ENCODE results near the gene GALNT2. TPM values are rescaled to one million over a fixed set of nuclear protein-coding genes. Genes with fewer than 3 reads are reported as not detected.
A peak's percentile ranks its signal among the peaks of the same experiment; 100 is the strongest.

GALNT2 gene
- total RNA-seq, 1 experiment from 2014 or later, result 62.2 TPM

GRCh38 chr1:230218667-230219066, 151.6 kb downstream of the GALNT2 start:
- Histone ChIP-seq H3K4me3 (ENCODE audit: low read depth, low read length) (no peak overlapping the region), H3K27me3 (replicated peaks; ENCODE audit: control insufficient read depth, insufficient read depth, low read length) (no peaks in the 10 kb centered on the region), H3K36me3 (ENCODE audit: control insufficient read depth, insufficient read depth, low read length) (no peaks in the 10 kb centered on the region), H3K9me3 (no peaks in the 10 kb centered on the region), H3K4me1 (peaks cover 16% of the 10 kb centered on the region)
- peaks cover 12% of the 10 kb centered on the region for H3K36me3 Mint-ChIP-seq (ENCODE audit: insufficient read depth, unreplicated experiment)
- TF ChIP-seq, protein P1, sequence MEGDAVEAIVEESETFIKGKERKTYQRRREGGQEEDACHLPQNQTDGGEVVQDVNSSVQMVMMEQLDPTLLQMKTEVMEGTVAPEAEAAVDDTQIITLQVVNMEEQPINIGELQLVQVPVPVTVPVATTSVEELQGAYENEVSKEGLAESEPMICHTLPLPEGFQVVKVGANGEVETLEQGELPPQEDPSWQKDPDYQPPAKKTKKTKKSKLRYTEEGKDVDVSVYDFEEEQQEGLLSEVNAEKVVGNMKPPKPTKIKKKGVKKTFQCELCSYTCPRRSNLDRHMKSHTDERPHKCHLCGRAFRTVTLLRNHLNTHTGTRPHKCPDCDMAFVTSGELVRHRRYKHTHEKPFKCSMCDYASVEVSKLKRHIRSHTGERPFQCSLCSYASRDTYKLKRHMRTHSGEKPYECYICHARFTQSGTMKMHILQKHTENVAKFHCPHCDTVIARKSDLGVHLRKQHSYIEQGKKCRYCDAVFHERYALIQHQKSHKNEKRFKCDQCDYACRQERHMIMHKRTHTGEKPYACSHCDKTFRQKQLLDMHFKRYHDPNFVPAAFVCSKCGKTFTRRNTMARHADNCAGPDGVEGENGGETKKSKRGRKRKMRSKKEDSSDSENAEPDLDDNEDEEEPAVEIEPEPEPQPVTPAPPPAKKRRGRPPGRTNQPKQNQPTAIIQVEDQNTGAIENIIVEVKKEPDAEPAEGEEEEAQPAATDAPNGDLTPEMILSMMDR (IDR thresholded peaks at IDR 0.05; ENCODE audit: insufficient read depth in 1 of 2, low read depth in 1 of 2, low read length in 1 of 2, severe bottlenecking in 1 of 2, unreplicated experiment in 1 of 2), result no peak
- no peak overlapping the region for H3K4me3 Mint-ChIP-seq (ENCODE audit: unreplicated experiment)
- CTCF ChIA-PET, result no interaction called here
- H3K27ac Mint-ChIP-seq (ENCODE audit: unreplicated experiment), result no peak overlapping the region
- H3K27me3 Mint-ChIP-seq (ENCODE audit: insufficient read depth, unreplicated experiment), result no peaks in the 10 kb centered on the region
- no TSS peak for BruUV-seq (replicated peaks)
- no peak for DNase-seq
- POLR2A ChIA-PET, result no interaction called here
- peaks cover 10% of the 10 kb centered on the region for H3K9me3 Mint-ChIP-seq (ENCODE audit: unreplicated experiment)
- H3K4me1 Mint-ChIP-seq (ENCODE audit: low read depth, unreplicated experiment), result peaks cover 15% of the 10 kb centered on the region
- intact Hi-C loops (cut with micrococcal nuclease; ENCODE audit: unreplicated experiment), result loop anchor here (5.0 kb wide), 1 partner anchor 151 kb away; the partner anchor contains the start of gene GALNT2

- H3K4me1 ChIP-seq, result peaks cover 14% of the 10 kb centered on the region
- ChIA-PET CTCF (no interaction called here), POLR2A (no interaction called here)
- H3K9me3 Mint-ChIP-seq (ENCODE audit: unreplicated experiment), result peaks cover 10% of the 10 kb centered on the region
- no peaks in the 10 kb centered on the region for H3K36me3 ChIP-seq (ENCODE audit: control insufficient read depth, insufficient read depth, low read length)
- no peak overlapping the region for H3K4me3 Mint-ChIP-seq (ENCODE audit: unreplicated experiment)
- H3K9me3 ChIP-seq, result no peaks in the 10 kb centered on the region
- no peaks in the 10 kb centered on the region for H3K27me3 Mint-ChIP-seq (ENCODE audit: insufficient read depth, unreplicated experiment)
- no peaks in the 10 kb centered on the region for H3K27me3 ChIP-seq (replicated peaks; ENCODE audit: control insufficient read depth, insufficient read depth, low read length)
- peaks cover 12% of the 10 kb centered on the region for H3K36me3 Mint-ChIP-seq (ENCODE audit: insufficient read depth, unreplicated experiment)
- H3K27ac Mint-ChIP-seq (ENCODE audit: unreplicated experiment), result no peak overlapping the region
- TF ChIP-seq, protein P1 (IDR thresholded peaks at IDR 0.05; ENCODE audit: insufficient read depth in 1 of 2, low read depth in 1 of 2, low read length in 1 of 2, severe bottlenecking in 1 of 2, unreplicated experiment in 1 of 2), result no peak
- peaks cover 12% of the 10 kb centered on the region for H3K4me1 Mint-ChIP-seq (ENCODE audit: low read depth, unreplicated experiment)
- intact Hi-C loops (cut with micrococcal nuclease; ENCODE audit: unreplicated experiment), result loop anchor here (5.0 kb wide), 1 partner anchor 152 kb away; the partner anchor contains the start of gene GALNT2
- no peak overlapping the region for H3K4me3 ChIP-seq (ENCODE audit: low read depth, low read length)
- no TSS peak for BruUV-seq (replicated peaks)
- no peak for DNase-seq
These were observed 152.4 kb downstream of the GALNT2 start for GRCh38 chr1:230219174-230220067.

DNA sequence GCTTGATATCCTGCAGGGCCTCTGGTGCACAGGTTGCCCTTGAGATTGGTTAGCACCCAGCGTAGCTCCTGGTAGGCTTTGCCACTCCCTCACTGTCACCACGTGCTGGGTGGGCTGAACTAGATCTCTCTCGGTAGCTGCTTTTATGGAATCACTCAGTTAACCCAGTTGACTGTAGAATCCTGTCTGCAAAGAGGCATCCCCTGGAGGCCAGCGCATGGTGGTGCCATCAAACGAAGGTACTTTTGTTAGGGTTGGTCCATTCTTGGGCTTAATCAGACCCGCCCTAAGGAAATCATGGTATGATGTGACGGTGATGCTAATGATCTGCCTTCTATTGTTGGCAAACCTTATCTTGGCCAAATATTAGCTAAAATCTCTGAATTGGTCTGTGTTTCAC, 153.4 kb downstream of the GALNT2 start:
- H3K9me3 ChIP-seq, result no peaks in the 10 kb centered on the region
- no peak for DNase-seq
- peaks cover 6% of the 10 kb centered on the region for H3K36me3 Mint-ChIP-seq (ENCODE audit: insufficient read depth, unreplicated experiment)
- peaks cover 10% of the 10 kb centered on the region for H3K9me3 Mint-ChIP-seq (ENCODE audit: unreplicated experiment)
- H3K4me1 ChIP-seq, result peaks cover 3% of the 10 kb centered on the region
- H3K4me3 ChIP-seq (ENCODE audit: low read depth, low read length), result no peak overlapping the region
- H3K27ac Mint-ChIP-seq (ENCODE audit: unreplicated experiment), result no peak overlapping the region
- BruUV-seq (replicated peaks), result no TSS peak
- no peak overlapping the region for H3K4me3 Mint-ChIP-seq (ENCODE audit: unreplicated experiment)
- peaks cover 1% of the 10 kb centered on the region for H3K4me1 Mint-ChIP-seq (ENCODE audit: low read depth, unreplicated experiment)
- intact Hi-C loops (cut with micrococcal nuclease; ENCODE audit: unreplicated experiment), result no loop called here
- ChIA-PET POLR2A (no interaction called here), CTCF (no interaction called here)
- H3K36me3 ChIP-seq (ENCODE audit: control insufficient read depth, insufficient read depth, low read length), result no peaks in the 10 kb centered on the region
- no peaks in the 10 kb centered on the region for H3K27me3 Mint-ChIP-seq (ENCODE audit: insufficient read depth, unreplicated experiment)
- TF ChIP-seq, protein P1 (IDR thresholded peaks at IDR 0.05; ENCODE audit: insufficient read depth in 1 of 2, low read depth in 1 of 2, low read length in 1 of 2, severe bottlenecking in 1 of 2, unreplicated experiment in 1 of 2), result peak in 1 of 2 experiments; percentile 23
- no peaks in the 10 kb centered on the region for H3K27me3 ChIP-seq (replicated peaks; ENCODE audit: control insufficient read depth, insufficient read depth, low read length)
